Left colon (tissue), 2 donors: Measurements from ENCODE around the gene KRTAP25-1. TPM values are rescaled to one million over a fixed set of nuclear protein-coding genes. Genes with fewer than 3 reads are reported as not detected.

Experiments used
- ATAC-seq: fragments of 200-7000 bp; cut with Tn5 transposase; one replicate; pipeline ENCODE4 v1.9.1; 2020; ENCODE audit warnings: mild to moderate bottlenecking, moderate library complexity
- DNase-seq, 2 donors: peaks; one replicate each; pipeline ENCODE4 v3.0.0-alpha.2; 2020
- intact Hi-C, 2 donors: fragments of 100-400 bp; cut with DNase I in 1 of 2; cut with micrococcal nuclease in 1 of 2; formaldehyde crosslinking; loops; one replicate each; pipeline versions ENCODE4 v1.11.2 to v1.14.0; 2022; cut with DNase I, micrococcal nuclease
- long read RNA-seq: library from polyadenylated mRNA; unstranded; transcript quantifications from one replicate; pipeline ENCODE4 v2.0.0, GENCODE V29; 2021
- total RNA-seq, 2 donors: library from RNA; stranded (reverse); fragmentation: NEBNext Ultra II Directional; extraction: Animal tissue kit (Norgen Biotek cat#: 25700); gene quantifications; one replicate each; pipeline ENCODE4 v1.2.1, GENCODE V29; 2021
- donor health status: DM: no; HTN: no; CAD: no.
- donor health status: DM: yes; HTN: yes; CAD: no.

The KRTAP25-1 gene, protein sequence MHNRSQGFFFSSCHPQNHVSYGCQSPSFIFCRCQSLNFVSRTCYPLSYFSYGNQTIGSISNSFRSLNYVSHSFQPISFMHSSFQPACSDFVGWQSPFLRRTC
- total RNA-seq = not detected
- long read RNA-seq = 0 reads

DNA sequence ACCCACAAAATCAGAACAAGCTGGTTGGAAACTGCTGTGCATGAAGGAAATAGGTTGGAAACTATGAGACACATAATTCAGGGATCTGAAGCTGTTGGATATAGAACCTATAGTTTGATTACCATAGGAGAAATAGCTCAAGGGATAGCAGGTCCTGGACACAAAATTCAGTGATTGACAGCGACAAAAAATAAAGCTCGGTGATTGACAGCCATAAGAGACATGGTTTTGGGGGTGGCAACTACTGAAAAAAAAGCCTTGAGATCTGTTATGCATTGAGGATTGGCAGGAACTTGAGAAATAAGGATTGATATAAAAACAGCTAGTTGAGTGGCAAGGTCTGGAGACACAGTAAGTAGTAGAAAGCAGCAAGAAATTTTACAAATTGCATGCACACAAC, at the start of gene KRTAP25-1:
KRTAP25-1 (minus strand) TSS at position 300 of the 400 bp plus-strand sequence; CDS start at position 276, 24 bp downstream.
- DNase-seq = no peak
- intact Hi-C loops = no loop called here
- no peak for ATAC-seq

DNA sequence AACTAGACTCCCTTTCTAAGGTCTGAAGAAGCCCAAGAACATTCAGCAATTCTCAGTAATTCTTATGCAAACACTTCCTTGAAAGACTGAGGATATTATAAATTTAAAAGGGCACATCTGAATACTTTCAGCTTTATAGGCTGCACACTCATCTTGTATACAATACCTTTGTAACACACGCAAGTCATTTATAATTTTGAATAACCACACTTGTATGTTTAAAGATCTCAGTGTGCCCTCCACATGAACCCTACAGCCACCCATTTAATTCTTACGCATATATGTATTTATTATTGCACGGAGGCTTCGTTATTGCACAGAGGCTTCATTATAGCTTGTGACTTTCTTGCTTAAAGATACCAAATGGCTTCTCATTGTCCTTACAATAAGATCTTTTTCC, 49.4 kb upstream of the KRTAP25-1 start:
- intact Hi-C loops = no loop called here
- ATAC-seq (no peak), DNase-seq (no peak)

DNA sequence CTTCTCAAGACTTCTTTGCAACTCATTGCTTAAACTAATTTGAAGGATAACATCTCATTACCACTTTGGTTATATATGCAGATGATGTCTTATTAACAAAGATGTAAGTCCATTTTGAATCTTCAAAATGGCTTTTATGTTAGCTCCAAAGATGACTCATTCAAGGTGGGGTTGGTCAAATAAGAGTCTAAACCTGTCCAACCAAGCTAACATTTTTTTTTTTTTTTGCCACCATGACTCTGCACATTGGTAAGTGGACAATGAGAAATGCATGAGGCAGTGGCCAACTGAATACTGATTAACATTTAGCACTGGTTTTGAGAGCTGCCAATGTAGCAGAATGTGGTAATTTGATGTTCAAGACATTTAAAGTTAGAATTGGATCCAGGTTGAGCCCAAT, 48.5 kb upstream of the KRTAP25-1 start:
- ATAC-seq = no peak
- no peak for DNase-seq
- intact Hi-C loops = no loop called here

DNA sequence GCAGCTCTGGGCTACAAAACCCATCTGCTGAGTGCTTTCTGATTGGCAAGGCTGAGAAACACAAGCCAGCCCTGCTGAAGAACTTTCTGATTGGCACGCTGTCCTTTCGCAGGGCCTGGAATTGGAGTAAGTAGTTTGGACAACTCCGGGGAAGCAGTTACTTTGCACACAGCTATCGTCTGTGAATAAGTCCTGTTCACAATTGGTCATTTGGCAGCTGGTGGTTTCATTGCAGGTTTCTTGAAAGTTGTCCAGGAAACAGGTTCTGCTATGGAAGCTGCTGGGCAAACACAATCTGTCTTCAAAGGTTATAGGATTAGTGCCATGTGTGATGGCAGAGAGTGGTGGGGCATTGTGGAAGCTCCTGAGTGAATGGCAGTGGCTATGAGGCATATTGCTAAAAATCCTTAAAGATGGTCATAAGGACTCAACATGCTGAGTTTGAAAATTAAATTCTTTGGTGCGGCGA, 48.0 kb upstream of the KRTAP25-1 start, which contains the start of gene KRTAP27-1:
KRTAP27-1 (minus strand) TSS at position 419 of the 469 bp plus-strand sequence; CDS start at position 393, 26 bp downstream.
- DNase-seq = no peak
- intact Hi-C loops = no loop called here
- no peak for ATAC-seq

DNA sequence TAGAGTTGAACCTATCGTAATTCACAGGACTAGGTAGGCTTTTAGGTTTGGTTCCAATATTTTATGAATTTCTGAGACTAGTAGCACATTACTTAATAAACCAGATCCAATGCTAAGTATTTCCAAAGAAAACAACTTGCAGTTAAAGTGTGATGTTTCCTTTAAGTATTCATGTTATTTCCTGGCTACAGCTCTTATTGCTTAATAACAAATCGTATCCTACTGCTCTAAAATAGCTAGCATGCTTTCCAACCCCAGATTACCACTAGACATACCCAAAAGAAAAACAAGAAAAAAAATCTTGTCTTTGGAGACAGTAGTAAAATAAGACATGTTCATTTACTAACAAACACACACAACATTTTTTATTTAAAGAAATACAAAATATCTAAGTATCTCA, 47.3 kb upstream of the KRTAP25-1 start:
- intact Hi-C loops = no loop called here
- ATAC-seq = no peak

DNA sequence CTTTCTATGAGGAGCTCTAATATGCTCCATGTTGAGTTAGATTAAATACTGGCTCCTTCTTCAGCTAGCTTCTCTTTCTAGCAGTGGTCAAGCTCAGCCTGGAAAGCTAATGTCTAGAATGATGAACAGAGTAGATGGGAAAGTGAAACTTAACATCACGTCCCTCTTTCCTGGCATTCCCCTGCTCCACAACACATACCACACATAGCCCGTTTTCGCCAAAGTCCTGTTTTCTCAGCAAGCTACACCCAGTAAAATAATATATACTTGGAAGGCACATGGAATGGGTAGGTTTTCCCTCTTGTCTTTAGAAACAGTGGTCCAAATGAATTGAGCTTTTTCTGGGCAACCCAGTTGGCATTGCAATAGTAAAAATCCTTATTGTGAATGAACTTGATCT, 44.4 kb upstream of the KRTAP25-1 start:
- DNase-seq (no peak), ATAC-seq (no peak)
- intact Hi-C loops = no loop called here

More for the DNA sequence above, 47.3 kb upstream of the KRTAP25-1 start:
- no peak for DNase-seq

DNA sequence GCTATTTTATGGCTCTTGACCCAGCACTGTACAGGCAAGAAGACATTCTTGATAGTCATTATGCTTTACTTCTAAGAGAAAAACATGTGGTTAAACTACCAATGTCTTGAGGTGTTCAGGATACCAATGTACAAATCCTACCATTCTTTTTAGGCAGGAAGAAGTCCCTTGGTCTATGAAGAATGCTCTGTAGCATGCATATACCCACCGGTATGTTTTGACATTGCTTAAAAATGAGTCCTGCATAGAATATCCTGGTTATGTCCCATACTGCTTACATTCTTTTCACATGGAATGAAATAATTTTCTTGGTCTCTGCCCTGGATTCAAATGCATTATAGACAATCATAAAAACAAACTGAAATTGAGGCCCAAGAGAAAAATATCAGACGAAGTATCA, 43.4 kb upstream of the KRTAP25-1 start:
- intact Hi-C loops = no loop called here
- ATAC-seq (no peak), DNase-seq (no peak)

DNA sequence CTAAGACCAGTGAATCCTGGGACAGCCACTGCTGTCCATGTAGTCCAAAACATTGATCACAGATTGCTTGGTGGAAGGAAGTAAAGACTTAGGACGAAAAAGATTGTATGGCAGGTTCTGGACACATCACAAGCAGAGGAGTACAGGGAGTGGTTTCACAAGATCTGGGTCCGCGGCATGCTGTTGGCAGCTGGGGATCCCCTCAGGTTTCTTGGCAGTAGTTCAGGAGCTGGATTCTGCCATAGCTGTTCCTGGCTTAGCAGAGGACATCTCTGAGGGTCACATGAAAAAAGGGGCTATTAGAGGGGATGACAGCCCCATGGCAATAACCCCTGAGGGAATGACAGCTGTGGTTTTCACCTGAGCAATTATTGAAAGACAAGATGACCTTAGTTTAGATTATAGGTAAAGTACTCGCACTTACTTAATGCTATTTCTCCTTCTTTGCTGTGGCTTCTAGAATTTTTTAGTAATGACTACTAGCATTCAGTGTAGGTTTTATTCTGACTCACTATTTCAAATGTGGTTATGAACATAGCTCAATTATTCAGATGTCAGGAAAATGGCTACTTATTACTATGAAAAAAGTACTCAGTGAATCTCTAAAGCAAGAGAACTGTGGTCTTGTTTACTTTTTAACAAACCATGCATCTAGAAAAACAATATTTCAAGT, 40.0 kb upstream of the KRTAP25-1 start:
- ATAC-seq (no peak), DNase-seq (no peak)
- intact Hi-C loops = no loop called here

DNA sequence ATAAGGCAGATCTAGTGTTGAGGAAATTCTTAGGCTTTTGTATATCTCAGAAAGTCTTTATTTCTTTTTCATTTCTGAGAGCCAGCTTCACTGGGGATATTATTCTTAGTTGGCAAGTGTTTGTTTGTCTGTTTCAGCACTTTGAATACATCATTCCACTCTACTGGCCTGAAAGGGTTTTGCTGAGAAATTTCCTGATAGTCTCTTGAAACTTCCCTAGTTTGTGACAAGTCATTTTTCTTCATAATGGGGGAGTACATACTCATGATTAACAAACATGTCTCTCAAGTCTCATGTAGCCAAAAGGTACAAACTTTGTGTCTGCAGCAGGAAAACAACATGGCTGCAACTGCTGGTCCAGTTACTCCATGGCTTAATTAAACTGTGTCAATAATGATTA, 37.1 kb upstream of the KRTAP25-1 start:
- intact Hi-C loops = no loop called here
- ATAC-seq = no peak
- no peak for DNase-seq

DNA sequence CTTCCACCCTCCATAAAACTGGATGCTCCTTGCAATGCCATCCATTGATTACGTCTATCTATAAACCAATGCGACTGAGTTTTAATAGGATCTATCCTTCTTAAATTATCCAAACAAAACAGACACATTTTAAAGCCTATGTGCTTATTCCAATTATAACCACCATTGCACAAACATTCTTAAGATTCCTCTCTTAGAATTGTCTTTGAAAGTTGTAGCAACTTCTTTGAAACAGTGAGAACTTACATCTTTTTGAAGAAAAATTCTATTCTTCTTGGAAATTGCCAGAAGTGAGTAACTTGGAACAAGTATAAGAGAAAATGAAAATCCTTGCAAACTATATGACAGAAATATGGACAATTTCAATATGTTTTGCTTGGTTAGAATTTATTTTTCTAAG, 30.9 kb upstream of the KRTAP25-1 start, which contains the start of gene KRTAP26-1:
KRTAP26-1 (minus strand) TSS at position 101 of the 400 bp plus-strand sequence. CDS start 280 bp downstream, outside the sequence.
- DNase-seq (no peak), ATAC-seq (no peak)
- intact Hi-C loops = no loop called here

DNA sequence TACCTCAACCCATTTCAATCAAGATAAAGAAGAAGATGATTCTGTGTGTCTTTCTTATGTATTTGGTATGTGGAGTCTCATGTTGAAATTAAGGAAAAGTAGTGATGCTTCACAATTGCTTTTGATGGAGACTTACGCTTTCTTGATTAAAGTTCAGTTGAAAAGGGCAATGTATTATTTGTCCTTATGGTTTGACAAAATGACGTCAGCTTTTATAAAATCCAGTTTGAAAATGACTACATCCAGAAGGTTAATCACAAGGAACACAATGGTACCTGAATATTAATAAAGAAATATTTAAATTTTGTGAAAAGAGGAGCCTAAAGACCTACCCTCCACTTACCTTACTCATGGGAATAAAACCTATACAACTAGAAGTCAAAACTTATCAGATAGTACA, 26.4 kb upstream of the KRTAP25-1 start:
- ATAC-seq (no peak), DNase-seq (no peak)
- intact Hi-C loops = no loop called here

DNA sequence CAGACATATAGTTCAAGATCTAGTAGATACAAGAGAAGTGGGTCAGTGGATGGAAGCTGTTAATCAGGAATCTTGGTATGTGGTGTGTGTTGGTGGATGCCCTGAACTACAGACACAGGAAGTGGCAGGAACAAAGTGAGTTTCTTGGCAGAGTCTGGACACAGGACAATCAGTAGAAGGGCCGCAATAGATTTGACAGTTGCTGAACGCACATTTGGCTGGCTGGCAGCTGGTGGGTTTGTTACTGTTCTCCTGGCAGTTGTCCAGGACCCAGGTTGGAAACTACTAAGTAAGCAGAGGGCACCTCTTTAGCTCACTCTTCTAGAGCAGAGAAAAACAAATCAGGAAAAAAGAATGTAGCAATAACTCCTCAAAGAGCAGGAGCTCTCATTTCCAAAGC, 17.6 kb upstream of the KRTAP25-1 start:
- intact Hi-C loops = no loop called here
- ATAC-seq (no peak), DNase-seq (no peak)

DNA sequence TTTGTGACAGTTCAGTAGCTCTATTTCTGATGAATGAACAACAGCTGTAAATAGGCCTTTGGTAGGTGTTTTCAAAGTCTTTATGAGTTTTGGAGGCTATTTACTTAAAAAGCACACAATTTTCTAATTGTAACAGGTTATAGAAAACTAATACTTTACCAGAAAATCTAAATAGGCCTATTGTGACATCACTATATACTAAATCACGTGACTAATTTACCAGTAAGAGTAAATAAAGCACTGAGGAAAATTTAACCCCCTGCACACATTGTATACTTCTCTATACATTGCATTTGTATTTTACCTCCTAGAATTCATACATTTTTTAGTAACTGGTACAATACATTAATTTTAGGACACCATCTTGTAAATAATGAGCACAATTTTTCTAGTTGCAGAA, 15.8 kb upstream of the KRTAP25-1 start:
- ATAC-seq = no peak
- intact Hi-C loops = no loop called here
- DNase-seq = no peak

DNA sequence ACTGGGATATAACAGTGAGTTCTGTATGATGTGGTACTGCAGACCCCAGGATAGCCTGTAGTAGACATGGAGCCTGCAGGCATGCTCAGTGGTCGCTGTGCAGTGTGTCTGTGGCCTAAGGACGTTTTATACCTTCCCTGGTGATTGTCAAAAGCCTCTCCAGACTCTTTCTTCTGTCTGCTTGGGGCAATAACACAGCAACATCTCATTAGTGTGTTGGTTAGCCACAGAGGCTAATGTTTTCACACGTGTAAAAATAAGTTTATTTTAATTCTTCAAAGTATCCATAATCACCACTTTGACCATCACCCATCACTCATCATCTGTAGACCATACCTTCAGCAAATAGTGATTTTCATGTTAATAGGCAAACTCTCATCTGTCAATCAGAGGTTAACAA, 6.5 kb downstream of the KRTAP25-1 start, which contains the start of gene KRTAP24-1:
KRTAP24-1 (minus strand) TSS at position 101 of the 400 bp plus-strand sequence; CDS start at position 83, 18 bp downstream.
- DNase-seq (no peak), ATAC-seq (no peak)
- intact Hi-C loops = no loop called here

DNA sequence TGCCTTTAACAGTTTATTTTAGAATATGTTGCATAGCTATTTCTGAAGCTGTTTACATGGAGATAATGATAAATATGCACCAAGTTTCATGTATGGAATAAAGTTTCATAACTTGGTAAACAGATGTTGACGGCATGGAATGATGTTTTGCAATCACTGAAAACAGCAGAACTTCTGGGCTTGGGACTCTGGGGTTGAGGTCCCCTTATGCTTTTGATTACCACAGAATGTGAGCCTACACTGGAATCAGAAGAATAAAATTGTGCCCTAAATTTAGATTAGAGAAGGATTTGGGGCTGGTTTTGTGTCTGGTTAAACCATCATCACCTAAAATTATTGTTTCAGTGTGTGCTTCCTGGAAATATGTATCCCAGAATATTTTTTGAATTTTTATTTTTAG, 17.7 kb downstream of the KRTAP25-1 start:
- no peak for DNase-seq

DNA sequence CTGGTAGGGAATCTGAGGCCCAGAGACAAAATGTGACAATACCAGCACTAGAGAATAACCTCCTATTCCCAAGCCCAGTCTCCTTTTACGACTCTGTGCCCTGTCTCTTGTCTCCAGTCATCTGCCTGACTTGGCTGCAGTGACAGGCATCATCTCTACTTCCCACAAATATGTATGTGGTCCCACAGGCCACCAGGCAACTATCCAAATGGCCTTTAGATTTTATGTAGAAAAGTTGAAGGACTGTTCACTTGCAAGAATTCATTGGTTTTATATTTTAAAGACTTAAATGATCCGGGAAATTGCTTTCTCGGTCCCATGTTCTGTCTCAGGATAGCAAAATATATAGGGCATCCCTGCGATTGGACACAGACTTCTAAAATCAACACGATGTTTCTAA, 18.2 kb downstream of the KRTAP25-1 start:
- DNase-seq (no peak), ATAC-seq (no peak)
- intact Hi-C loops = no loop called here

More for the DNA sequence above, 17.7 kb downstream of the KRTAP25-1 start:
- no peak for ATAC-seq
- intact Hi-C loops = no loop called here

DNA sequence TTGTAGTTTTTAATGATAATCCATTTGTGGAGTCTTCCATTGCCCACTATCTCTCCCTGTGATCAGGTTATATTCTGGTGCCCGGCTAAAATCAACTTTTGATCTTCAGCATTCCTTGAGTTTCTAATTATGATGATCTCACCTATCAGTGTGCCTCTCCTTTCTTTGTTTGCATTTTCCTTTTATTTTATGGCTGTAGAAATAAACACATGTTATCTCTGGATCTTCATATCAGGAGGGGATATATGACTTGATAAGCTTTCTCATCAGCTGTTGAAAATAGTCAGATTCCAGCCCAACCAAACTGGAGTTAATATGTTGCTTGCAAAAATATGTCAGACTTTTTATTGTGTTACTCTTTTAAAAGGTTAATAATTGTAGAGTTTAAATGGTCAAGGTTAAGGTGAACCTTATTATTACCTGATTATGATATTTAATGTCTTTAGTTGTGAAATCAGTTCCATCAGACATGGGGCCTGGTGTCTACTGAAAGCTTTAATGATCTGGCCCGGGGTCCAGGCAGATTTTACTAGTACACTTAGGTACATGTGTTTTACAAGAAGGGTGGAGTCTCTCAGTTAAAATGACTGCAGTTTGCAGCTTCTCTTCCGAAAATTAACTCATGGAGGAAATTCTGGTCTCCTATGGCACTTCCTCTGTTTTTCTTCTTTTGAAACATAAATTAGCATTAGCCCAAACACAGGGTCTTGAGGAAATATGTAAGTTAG, 19.3 kb downstream of the KRTAP25-1 start:
- ATAC-seq = peak; percentile 73
- intact Hi-C loops = no loop called here
- DNase-seq = no peak

DNA sequence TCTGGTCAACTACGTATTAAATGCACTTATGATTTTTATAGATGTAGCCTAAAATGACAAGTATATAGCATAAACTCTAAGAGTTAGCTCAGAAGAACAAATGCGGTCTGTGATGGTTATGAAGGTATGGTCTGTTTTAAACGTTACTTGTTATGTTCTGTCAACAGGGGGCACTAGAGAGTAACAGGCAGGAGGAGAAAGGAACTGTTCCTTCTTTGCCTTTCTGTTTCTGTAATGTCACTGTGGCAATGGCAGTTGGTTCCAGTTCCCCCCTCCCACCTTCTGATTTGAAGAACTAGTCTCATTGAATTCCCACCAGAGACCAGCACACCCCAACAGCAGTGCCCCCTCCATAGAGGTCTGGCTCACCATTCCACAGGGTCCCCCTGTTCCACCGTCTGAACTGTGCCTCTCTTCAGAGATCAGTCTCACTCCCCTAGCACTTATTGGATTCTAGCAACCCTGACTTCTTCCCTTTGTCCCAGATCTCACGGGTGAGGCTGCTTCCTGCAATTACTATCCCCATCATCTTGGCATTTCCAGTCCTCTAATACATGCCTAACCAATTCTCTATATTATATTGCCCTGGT, 20.6 kb downstream of the KRTAP25-1 start:
- no peak for DNase-seq
- peak; percentile 74 for ATAC-seq
- intact Hi-C loops = no loop called here

DNA sequence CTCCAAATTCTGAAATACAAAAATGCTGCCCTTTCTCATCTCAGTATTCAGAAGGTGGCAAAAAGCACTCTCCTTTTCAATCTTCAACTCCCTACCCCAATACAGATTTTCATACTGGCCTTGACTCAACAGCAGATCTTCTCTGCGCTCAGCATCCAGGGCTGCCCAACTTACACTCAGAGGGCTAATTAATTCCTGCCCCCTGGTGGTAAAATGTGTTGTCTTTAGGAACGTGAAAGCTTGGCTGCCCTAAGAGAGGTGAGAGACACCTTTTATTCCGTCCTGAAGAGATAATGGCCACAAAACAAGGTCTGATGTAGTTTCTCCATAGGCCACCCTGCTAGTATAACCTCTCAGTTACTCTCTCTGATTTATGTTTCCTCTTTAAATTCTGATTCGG, 31.5 kb downstream of the KRTAP25-1 start:
- ATAC-seq = peak; percentile 30
- intact Hi-C loops = no loop called here
- DNase-seq = no peak
